LHCN-M2 (cell line): ENCODE data around the gene MKLN1. TPM values are rescaled to one million over a fixed set of nuclear protein-coding genes. Genes with fewer than 3 reads are reported as not detected.

Source experiments
- DNase-seq: peaks from one replicate; pipeline ENCODE4 v3.0.0-alpha.2; 2012; ENCODE audit warnings: low read depth
- total RNA-seq: library from RNA; depleted of rRNA; stranded (reverse); fragments of >200 nt; gene quantifications from 2 replicates; pipeline ENCODE4 v1.2.3, GENCODE V29; 2014; rRNA removed

Gene MKLN1
- total RNA-seq, 1 experiment from 2014 or later, result 40.5 TPM

- peak; percentile 64 for DNase-seq
Observed at GRCh38 chr7:131544449-131545301, 217.0 kb downstream of the MKLN1 start.

DNA sequence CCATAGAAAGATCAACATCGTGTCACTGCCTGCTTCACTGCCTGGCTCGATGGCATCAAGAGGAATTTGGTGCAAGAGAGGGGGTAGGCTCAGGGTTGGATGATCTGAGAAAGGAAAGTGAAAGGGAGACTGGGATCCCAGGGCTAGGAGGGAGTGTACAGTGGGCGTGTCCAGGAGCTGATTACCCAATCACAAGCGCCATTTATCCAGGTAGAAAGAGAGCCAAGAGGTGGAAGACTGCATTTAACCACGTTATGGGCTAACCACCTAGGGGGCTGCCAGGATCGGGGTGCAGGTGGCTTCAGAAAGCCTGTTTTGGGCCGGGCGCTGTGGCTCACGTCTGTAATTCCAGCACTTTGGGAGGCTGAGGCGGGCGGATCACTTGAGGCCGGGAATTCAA lies 218.4 kb downstream of the MKLN1 start:
- DNase-seq, result no peak

Other genes with a start within 250 kb of the MKLN1 start
- 2.2 and 3.1 TPM in 2 replicates for gene PODXL, start 228.8 kb downstream of the MKLN1 start, total RNA-seq